Esophagus squamous epithelium (tissue), 5 donors: ENCODE results near the gene BUD13. TPM values are rescaled to one million over a fixed set of nuclear protein-coding genes. Genes with fewer than 3 reads are reported as not detected.

Source experiments
- DNase-seq: peaks from one replicate; lab custom pipeline; 2025; lab: John Stamatoyannopoulos, UW
- H3K27ac ChIP-seq, 4 donors: fragments of 200-600 bp; sonication (generic); one replicate each; pipeline ENCODE4 v1.5.1; 2016 to 2019; ENCODE audit warnings: mild to moderate bottlenecking in 1 of 4
- H3K27me3 ChIP-seq, 4 donors: fragments of 200-600 bp; sonication (generic); 1 replicate in 3 of 4; 2 replicates in 1 of 4; pipeline versions ENCODE4 v1.5.1 to v1.6.0; 2017 to 2021; ENCODE audit warnings: antibody characterized with exemption in 1 of 4
- H3K36me3 ChIP-seq, 3 donors: fragments of 200-600 bp; sonication (generic); one replicate each; pipeline ENCODE4 v1.5.1; 2016 to 2019
- H3K4me1 ChIP-seq, 3 donors: fragments of 200-600 bp; sonication (generic); one replicate each; pipeline ENCODE4 v1.5.1; 2017 to 2019
- H3K4me3 ChIP-seq, 4 donors: fragments of 200-600 bp; sonication (generic); 1 replicate in 3 of 4; 2 replicates in 1 of 4; pipeline ENCODE4 v1.5.1; 2016 to 2019; ENCODE audit warnings: mild to moderate bottlenecking in 2 of 4, moderate library complexity in 1 of 4
- H3K9me3 ChIP-seq, 3 donors: fragments of 200-600 bp; sonication (generic); one replicate each; pipeline ENCODE4 v1.5.1; 2016 to 2019
- CTCF ChIP-seq, 6 experiments: fragments of 450-650 bp in 4 of 6; fragments of 200-600 bp in 2 of 6; sonication (generic) in 2 of 6; IDR thresholded peaks; one replicate each; pipeline ENCODE4 v1.5.1; 2016 to 2019; ENCODE audit warnings: antibody characterized with exemption in 6 of 6, mild to moderate bottlenecking in 4 of 6, moderate library complexity in 4 of 6
- POLR2A ChIP-seq, 4 donors: fragments of 450-650 bp; IDR thresholded peaks; one replicate each; pipeline ENCODE4 v1.6.1; 2017; ENCODE audit warnings: antibody characterized with exemption in 4 of 4, mild to moderate bottlenecking in 4 of 4, moderate library complexity in 3 of 4
- WGBS, 2 donors: methylation state at CpG; one replicate each; pipeline ENCODE4 v1.1.5; 2018; 5-methylcytosine and 5-hydroxymethylcytosine counted together
- intact Hi-C: fragments of 100-400 bp; cut with DNase I; formaldehyde crosslinking; loops from one replicate; pipeline ENCODE4 v1.15.0; 2022
- total RNA-seq, 4 donors: library from RNA; depleted of rRNA; stranded (reverse); fragments of >200 nt; gene quantifications; one replicate each; pipeline ENCODE4 v1.1.0, GENCODE V29; 2016
- donor health status: DM: yes; HTN: yes; CAD: no.

BUD13 gene
- total RNA-seq, 4 donors from 2014 or later, result 6.0 to 13.9 (median 12.0) TPM

GRCh38 chr11:116787436-116787785 lies 14.6 kb upstream of the BUD13 start:
- no peaks in the 10 kb centered on the region for H3K9me3 ChIP-seq
- H3K4me3 ChIP-seq, result peak overlapping the region; percentile 78 to 87 (median 82)
- H3K27me3 ChIP-seq, result peaks cover 0 to 11% (median 0%) of the 10 kb centered on the region in 4 donors
- TF ChIP-seq POLR2A (IDR thresholded peaks at IDR 0.05) (no peak), CTCF (IDR thresholded peaks at IDR 0.05) (no peak)
- peaks cover 9 to 43% (median 32%) of the 10 kb centered on the region in 3 donors for H3K36me3 ChIP-seq
- H3K27ac ChIP-seq, result peak overlapping the region; percentile 88 to 93 (median 91)
- intact Hi-C loops, result no loop called here
- H3K4me1 ChIP-seq, result peaks cover 16 to 35% (median 16%) of the 10 kb centered on the region in 3 donors
- DNase-seq, result no peak
- 0% methylated on average over 5 of the region's 15 CpGs; no CpG with 5 or more reads in 1 of the 2 donors for WGBS, 2 donors

- H3K27ac ChIP-seq, result peak overlapping the region; percentile 88 to 93 (median 91)
- H3K4me1 ChIP-seq, result peaks cover 16 to 35% (median 16%) of the 10 kb centered on the region in 3 donors
- TF ChIP-seq CTCF (IDR thresholded peaks at IDR 0.05), result no peak
- TF ChIP-seq POLR2A (IDR thresholded peaks at IDR 0.05), result no peak
- H3K9me3 ChIP-seq, result no peaks in the 10 kb centered on the region
- peak overlapping the region; percentile 78 to 87 (median 82) for H3K4me3 ChIP-seq
- DNase-seq, result no peak
- intact Hi-C loops, result no loop called here
- WGBS, 2 donors, result 44 to 51% methylated on average over 5 of the region's 5 CpGs
- H3K36me3 ChIP-seq, result peaks cover 9 to 48% (median 36%) of the 10 kb centered on the region in 3 donors
- peaks cover 0 to 11% (median 0%) of the 10 kb centered on the region in 4 donors for H3K27me3 ChIP-seq
Observed at GRCh38 chr11:116786966-116787365, 14.2 kb upstream of the BUD13 start.

GRCh38 chr11:116786326-116786725 lies 13.5 kb upstream of the BUD13 start:
- peaks cover 9 to 54% (median 38%) of the 10 kb centered on the region in 3 donors for H3K36me3 ChIP-seq
- H3K9me3 ChIP-seq, result no peaks in the 10 kb centered on the region
- WGBS, 2 donors, result 86 to 93% methylated on average over 1 to 2 of the region's 2 CpGs
- no peak for DNase-seq
- H3K4me3 ChIP-seq, result no peak overlapping the region
- peaks cover 0 to 11% (median 0%) of the 10 kb centered on the region in 4 donors for H3K27me3 ChIP-seq
- intact Hi-C loops, result no loop called here
- no peak for TF ChIP-seq POLR2A (IDR thresholded peaks at IDR 0.05)
- TF ChIP-seq CTCF (IDR thresholded peaks at IDR 0.05), result no peak
- peaks cover 12 to 29% (median 14%) of the 10 kb centered on the region in 3 donors for H3K4me1 ChIP-seq
- no peak overlapping the region for H3K27ac ChIP-seq

GRCh38 chr11:116782728-116783127 lies 9.9 kb upstream of the BUD13 start:
- no peak overlapping the region for H3K4me3 ChIP-seq
- no peak overlapping the region for H3K27ac ChIP-seq
- no peak for DNase-seq
- WGBS, 2 donors, result 36 to 77% methylated on average over 3 to 4 of the region's 4 CpGs
- H3K36me3 ChIP-seq, result peaks cover 17 to 90% (median 55%) of the 10 kb centered on the region in 3 donors
- H3K9me3 ChIP-seq, result no peaks in the 10 kb centered on the region
- TF ChIP-seq CTCF (IDR thresholded peaks at IDR 0.05) (no peak), POLR2A (IDR thresholded peaks at IDR 0.05) (no peak)
- no peaks in the 10 kb centered on the region for H3K27me3 ChIP-seq
- intact Hi-C loops, result no loop called here
- H3K4me1 ChIP-seq, result peaks cover 6 to 16% (median 9%) of the 10 kb centered on the region in 3 donors

GRCh38 chr11:116778556-116778955 lies 5.8 kb upstream of the BUD13 start:
- peaks cover 9 to 80% (median 34%) of the 10 kb centered on the region in 3 donors for H3K36me3 ChIP-seq
- H3K4me1 ChIP-seq, result peaks cover 3 to 8% (median 5%) of the 10 kb centered on the region in 3 donors
- 95 to 100% methylated on average over 4 of the region's 4 CpGs for WGBS, 2 donors
- no peaks in the 10 kb centered on the region for H3K27me3 ChIP-seq
- no peaks in the 10 kb centered on the region for H3K9me3 ChIP-seq
- no peak overlapping the region for H3K4me3 ChIP-seq
- no peak overlapping the region for H3K27ac ChIP-seq
- TF ChIP-seq CTCF (IDR thresholded peaks at IDR 0.05) (no peak), POLR2A (IDR thresholded peaks at IDR 0.05) (no peak)
- DNase-seq, result no peak
- intact Hi-C loops, result no loop called here
